Glomerular visceral epithelial cell (primary cell): ENCODE results near the gene MYL11.

Source experiments
- DNase-seq: peaks from one replicate; pipeline ENCODE4 v3.0.0-alpha.2; 2016; ENCODE audit errors: extremely low spot score

MYL11 gene

DNA sequence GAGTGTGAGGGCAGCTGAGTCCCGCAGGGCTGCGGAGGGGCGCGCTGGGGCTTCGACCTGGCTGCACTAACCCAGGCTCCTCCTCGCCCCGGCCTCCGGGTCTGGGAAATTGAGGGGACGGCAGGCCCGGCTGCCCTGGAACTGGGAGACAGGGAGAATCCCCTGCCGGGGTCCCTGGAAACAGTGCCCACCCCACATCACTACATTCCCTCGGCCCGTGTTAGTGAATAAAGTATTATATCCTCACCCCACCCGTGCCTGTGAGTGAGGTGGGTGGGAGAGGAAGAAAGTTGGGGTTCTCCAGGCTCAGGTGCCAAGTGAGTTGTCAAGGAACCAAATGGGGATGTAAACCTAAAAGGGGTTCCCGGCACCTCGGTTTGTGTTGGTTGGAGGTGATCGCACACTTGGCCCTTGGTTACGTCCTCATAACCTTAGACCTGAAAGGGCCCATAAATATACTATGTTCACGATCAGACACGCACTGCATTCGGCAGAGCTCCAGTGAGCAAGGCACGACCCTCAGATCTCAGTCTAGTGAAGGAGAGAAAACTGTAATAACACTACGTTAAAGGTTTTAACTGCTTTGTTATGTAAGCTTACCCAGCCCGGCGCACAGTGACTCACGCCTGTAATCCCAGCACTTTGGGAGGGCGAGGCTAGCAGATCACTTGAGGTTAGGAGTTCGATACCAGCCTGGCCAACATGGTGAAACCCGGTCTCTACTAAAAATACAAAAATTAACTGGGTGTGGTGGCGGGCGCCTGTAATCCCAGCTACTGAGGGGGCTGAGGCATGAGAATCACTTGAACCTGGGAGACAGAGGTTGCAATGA, 44.0 kb downstream of the MYL11 start:
- DNase-seq: no peak

DNA sequence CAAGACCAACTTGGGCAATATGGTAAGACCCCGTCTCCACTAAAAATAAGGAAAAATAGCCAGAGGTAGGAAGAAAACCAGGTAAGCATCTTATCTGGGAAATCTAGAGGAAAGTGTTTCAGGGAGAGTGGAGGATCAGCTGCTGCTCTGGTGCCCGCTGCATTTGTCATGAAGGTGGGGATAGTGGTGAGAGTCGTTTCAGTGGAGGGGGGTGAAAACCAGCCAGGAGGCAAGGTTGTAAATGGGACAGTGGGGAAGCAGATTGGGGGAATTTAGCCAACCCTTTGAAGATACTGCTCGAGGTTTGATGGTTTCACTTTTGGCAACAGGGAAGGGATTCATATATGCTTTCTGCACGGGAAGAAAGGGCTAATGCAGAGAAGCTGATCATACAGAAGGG, 46.4 kb downstream of the MYL11 start:
- DNase-seq: no peak
